Fibroblast of skin of back (primary cell): ENCODE measurements around the gene ATF3.
"Not testable (repeated sequence)": the region's sequence is repeated elsewhere in the genome, so short reads cannot be mapped to it uniquely, and the experiment has no call there.

Experiments
- DNase-seq: peaks from one replicate; pipeline ENCODE4 v3.0.0-alpha.2; 2013

ATF3 gene

DNA sequence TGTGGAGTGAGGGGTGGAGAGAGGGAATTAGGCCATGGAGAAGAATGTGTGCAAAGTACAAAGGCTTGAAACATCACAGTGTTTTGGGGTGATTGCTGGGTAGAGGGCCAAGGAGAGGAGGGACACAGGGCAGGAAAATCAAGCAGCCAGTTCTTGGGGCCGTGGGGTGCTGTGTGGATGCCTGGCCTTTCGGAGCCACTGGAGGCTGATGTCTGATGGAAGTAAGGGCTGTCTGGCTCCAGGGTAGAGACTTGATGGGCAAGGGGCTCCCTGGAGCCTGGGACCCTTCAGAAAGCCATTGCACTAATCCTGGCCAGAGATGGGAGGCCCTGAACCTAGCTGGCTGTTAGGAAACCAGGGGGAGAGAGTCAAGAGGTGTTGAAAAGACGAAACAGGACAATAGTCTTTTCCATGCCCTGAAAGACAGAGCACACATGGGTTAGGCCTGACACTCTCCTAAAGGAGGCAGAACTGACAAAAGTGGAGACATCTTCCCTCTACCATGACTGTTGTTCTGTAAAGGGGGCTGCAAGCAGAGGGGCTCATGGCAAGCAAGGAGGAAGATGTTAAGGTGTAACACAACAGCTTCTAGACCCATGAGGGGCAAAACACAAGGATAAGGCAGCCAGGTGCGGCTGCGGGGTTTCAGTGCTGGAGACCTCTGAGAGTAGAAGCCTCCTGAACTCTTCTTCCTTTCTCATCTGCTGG is 21.0 kb downstream of the ATF3 start:
- no peak for DNase-seq

DNA sequence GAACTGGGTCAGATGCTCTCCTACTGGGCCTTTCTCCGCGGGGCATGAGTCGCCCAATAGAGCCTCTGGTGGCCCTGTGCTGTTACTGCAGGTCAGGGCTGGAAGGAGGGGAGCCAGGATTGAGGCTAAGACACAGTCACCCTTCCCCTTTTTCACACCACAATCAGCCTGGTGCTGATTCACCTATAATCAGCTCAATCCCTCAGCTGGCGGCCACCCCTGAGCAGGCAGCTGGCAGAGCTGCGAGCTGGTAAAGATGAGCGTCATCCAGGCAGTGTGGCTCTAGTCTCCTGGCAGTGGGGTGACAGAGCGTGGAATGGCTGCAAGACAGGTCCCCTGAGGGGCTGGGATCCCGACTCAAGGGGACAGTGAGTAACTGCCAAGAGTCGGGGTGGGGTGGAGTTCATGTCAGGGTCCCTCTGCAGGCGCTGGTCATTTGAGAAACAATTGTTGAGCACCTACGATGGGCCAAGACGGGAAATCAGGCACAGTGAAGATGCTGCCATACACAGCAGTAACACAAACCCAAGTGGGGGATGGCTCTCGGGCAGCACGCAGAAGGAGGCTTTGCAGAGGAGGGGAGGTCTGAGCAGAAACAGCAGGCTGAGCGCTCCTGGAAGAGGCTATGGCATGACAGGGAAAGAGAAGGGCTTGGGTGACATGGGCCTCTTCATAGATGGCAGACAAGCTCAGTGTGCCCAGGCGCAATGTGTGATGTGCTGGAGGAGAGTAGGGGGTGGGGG is 21.8 kb downstream of the ATF3 start:
- DNase-seq = peak; percentile 56

DNA sequence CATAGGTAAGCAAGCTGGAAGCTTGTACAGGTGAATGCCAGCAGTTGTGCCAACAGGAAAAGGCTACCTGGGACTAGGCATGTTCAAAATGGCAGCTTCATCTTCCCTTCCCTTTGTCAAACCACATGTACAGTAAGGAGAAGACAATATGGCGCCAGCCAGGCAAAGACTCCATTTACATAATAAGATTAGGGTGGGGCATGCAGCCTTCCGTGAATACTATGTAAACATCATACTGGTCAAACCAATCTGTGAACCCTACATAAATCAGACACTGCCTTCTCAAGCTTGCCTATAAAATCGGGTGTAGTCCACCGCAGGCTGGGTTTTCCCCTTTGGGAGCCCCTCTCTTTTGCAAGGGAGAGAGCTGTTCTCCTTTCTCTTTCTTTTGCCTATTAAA is 24.6 kb downstream of the ATF3 start:
- no peak for DNase-seq

DNA sequence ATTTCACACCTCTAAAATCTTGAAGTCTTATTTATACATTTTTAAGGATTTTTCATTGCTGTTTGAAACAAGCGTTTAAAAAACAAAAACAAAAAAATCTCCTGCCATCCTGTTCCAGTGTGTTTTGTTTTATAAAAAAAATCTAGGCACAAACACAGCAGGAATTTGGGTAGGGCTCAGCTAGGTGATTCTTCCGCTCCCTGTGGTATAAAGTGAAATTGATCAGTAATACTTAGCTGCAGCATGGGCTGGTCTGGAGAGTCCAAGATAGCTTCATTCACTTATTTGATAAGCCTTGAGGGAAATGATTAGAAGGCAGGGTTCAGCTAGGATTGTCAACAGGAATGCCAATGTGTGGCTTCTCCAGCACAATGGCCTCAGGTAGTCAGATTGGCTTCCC is 25.7 kb downstream of the ATF3 start:
- no peak for DNase-seq

DNA sequence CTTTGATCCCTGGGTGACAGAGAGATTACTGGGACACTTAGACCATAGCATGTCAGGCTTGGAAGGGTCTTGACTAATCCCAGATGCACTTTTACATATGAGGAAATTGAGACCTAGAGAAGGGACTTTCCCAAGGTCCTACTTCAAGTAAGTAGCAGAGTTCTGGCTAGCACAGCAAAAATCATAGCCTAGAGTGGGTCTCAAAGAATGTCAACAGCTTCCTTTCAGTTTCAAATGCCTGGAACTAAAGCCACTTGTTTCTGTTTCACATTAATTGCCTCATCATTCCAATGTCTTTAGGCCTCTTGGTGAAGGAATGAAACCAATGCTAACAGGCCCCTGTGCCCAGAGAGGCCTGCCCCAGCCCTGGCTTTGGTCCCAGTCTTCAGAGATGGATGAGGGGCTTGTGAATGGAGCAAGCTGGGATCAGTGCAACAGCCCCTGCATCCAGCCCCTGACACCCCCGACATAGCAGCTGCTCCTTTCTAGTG is 26.6 kb downstream of the ATF3 start:
- DNase-seq = peak; percentile 70

DNA sequence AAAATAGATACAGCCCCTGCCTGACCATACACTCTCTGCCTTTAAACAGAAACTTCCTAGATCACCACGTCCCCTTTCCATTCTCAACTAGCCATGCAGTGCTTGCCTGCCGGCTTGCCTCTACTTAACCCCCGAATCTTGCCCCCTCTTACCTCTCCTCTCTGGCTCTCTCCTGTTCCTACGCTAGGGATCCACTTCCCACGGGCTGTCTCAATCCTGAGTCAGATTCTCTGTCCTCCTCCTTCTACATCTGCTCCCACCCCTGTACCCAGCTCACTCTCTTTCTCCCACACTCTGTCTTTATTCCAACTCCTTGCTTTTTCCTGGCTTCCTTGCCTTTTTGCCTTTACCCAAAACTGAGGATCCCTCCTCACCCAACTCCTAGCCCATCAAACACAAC is 29.3 kb downstream of the ATF3 start:
- DNase-seq = peak; percentile 12

DNA sequence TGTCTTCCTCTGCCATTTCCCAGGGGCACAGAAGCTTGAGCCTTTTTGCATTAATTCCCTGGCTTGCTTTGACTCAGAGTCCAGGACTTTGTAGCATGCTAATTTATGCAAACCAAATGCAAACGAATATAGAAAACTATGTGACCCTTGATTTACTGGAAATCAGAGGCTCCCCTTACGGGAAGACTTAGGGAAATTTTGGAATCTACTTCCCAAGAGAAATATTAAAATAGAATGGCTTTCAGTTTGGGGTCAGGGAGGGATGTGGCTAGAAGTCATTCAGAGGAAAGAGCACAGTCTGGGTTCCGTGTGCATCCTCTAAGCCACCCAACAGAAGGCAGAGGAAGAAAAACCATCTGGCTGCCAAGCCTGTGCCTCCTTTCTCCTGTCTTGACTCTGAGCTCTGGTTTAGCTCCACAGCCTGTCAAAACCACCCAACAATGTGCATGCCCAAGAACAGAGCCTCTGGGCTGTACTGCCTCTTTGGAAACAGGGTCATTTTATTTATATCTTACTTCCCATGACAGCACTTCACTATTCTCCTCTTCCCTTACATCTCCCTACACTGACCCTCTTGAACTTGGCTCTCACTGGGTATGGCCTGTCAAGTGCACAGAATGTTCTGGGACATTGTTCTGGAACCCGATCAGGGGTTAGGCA is 30.1 kb downstream of the ATF3 start:
- peak; percentile 83 for DNase-seq

DNA sequence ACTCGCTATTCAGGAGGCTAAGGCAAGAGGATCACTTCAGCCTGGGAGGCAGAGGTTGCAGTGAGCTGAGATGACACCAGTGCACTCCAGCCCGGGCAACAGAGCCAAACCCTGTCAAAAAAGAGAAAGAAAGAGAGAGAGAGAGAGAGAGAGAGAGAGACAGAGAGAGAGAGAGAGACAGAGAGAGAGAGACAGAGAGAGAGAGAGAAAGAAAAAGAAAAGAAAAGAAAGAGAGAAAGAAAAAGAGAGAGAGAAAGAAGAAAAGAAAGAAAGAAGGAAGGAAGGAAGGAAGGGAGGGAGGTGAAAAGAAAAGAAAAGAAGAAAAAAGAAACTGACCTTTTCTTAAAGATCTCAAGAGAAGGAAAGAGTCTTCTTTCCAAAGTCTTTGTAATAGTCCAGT is 31.0 kb downstream of the ATF3 start:
- not testable (repeated sequence) for DNase-seq

DNA sequence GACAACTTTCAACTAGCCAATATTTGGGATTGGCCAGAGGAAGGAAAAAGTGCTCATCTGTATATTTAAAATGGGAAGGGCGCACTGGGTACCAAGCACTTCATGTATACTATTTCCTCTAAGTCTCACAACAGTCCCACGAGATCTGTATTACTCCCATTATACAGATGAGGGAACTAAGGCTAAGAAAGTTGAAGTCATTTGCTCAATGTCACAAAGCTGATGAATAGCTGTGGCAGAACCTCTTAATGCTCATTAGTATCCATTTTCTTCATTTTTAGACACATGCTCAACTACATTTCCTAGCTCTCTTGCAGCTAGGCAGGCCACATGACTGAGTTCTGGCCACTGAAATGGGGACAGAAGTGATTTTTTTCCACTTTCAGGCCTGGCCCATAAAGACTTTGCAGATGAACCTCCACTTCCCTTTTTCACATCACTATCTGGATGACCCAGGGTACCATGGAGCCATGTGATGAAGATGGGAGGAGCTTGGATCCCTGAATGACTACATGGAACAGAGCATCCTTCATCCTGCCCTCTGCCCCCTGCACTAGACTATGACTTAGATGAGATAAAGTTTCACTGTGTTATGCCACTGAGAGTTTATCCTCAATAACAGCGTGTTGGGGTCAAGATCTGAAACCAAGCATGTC is 31.8 kb downstream of the ATF3 start:
- no peak for DNase-seq

DNA sequence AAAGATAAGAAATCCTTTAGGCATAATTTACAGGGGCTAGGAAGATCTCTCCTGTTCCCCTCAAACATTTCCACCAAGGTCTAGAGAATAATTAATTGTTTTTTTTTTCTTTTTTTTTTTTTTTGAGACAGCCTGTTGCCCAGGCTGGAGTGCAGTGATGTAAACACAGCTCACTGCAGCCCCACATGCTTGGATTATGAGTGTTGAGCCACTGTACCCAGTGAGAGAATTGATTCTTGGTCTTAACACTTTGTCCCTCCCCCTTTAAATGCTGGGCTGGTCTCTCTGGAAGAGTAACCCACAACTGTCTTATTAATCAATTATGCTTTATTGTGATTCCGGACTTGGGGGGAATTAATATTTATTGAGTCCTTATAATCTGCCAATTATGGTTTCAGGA is 33.4 kb downstream of the ATF3 start:
- DNase-seq = peak; percentile 38

DNA sequence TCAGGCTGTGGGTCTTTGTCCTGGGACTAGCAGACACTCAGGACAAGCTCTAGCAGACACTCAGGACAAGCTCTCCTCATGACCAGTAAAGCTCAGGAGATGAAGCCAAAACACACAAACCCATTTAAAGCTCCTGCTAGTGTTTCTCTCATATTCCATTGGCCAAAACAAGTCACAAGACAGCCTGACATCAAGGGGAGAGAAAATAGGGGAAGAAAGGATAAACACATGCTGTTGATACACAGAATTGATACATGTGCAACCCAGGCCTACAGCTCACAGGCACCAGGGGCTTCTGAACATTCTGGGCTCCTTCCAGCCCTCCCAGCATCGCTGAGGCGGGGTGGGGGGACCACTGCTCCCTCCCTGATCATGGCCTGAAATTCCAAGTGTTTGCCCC is 35.3 kb downstream of the ATF3 start:
- DNase-seq = no peak

DNA sequence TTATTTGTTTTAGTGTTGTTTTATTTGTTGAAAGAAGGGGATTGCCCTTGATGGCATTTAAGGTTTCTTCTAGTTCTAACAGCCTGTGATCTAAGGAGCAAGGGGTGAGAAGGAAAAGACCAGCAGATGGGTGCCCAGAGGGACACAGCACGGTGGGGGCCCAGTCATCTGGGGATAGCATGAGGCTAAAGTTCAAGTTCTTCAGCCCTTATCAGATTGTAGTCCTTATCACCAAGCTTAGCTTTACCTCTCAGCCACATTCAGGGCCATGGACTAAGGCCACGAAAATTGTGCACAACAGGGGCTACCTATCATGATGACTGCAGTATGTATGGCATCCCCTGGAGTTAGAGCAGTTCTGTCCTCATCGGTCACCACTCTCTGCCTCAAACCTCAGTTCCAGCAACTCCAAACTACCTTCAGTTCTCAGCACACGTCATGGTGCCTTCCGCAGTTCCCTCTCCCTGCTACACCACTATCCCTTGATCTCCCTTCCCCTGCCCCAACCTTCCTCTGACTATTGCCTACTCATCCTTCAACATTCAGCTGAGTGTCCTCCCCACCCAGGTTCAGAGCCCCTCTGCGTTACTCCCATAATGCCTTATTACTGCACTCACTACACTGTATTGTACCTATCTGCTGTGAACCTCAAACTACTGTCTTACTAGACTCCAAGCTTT is 36.4 kb downstream of the ATF3 start:
- DNase-seq = no peak

DNA sequence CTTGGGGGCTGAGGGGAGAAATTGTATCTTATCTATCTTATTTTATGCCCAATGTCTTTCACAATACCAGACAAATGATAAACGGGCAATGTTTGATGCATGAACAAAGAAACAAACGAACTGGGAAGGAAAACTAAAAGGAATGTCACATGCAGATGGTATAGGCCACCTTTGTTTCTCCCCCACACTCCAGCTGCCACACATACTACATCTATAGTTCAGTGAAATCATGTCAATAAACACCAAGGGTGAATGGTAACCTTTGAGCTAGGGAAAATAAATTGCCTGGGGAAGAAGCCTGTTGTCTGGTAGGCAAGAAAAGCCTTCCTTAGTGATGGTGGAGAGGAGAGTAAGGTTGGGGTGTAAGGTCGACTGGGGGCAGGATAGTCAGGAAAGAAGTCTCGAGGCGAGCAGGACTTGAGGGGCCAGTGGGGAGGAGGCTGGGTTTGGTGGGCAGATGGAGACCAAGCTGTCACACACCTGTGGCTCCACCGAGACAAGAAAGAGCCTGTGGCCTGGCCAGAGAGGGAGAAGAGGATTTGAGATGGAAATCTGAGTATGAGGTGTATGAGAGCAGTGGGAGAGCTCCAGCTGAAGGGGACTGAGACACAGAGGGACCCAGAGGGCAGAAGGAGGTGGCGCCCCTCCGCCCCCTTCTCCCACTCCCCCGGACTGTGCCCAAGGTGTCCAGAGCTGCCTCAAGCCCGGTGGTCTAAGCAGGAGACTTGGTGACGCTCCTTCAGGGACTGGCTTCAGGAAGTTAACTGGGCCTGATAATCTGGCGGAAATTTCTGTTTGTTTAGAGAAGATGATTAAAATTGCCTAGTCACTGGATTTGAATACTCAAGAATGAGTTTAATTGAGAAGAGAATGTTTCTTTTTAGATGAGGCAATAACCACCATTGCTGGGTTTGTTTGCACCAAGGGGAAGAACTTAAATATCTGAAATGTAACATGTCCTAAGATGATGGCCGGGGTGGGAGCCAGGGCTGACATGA is 37.3 kb downstream of the ATF3 start:
- no peak for DNase-seq

DNA sequence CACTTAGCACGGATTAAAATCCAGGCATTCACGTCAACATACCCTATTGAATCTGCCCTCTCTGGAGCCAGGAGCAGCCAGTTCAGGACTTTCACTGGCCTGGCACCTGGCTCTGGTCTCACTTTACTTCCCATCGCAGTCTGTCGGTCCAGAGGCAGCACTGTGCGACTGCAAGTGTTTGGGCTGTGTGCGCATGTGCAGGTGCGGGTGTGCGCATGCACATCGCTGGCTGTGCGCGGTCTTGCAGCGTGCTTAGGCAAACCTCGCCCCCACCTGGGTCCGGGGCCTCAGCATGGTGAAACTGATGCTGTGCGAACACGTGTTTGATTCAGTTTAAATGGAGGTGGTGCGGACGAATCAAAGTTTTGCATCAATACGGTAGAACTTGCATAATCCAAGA is 38.0 kb downstream of the ATF3 start:
- no peak for DNase-seq

DNA sequence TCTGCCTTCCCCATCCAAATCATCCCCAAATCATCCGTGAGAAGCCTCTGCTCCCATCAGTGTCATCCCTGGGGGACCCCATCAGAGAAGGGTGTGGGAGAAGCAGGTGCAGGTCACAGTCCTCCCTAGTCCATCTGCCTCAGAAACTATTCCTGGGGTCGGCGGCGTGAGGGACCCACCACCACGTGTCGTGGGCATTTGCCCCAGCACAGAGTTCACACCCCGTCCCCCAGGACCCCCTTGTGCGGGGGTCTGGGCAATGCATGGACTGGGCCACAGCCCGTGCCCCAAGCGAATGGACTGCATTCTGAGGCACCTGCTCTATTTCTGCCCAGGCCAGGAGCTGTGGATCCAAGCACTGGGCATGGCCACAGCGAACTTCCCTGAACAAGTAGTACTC is 38.4 kb downstream of the ATF3 start:
- no peak for DNase-seq

DNA sequence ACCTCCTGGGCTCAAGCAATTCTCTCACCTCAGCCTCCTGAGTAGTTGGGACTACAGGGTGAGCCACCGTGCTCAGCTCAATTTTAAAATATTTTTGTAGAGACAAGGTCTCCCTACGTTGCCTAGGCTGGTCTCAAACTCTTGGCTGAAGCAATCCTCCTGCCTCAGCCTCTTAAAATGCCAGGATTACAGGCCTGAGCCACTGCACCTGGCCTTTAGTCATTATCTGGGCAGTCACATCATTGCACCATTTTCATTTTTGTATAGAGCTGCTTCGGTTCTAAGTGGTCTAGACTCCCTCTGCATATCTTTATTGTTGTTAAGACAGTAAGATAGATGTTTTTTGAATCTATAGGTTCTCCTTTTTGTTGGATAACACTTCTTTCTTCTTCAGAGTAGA is 39.9 kb downstream of the ATF3 start:
- DNase-seq = no peak

DNA sequence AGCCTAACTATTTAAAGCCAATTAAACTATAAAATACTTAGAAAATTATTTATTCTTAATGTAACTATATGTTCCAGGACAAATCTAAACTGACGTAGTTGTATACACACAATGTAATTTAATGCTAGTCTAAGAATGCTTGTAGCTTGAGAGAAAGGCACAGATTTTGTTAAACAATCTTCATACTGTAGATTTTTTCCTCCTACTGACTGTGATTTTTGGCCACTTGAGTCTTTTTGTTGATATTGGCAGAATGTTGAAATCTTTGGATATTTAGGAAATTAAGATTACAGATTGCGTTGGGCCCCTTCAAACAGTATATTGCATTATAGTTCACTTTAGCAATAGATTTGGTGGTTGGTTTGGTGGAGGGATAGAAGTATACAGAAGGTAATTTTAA is 40.5 kb downstream of the ATF3 start:
- peak; percentile 51 for DNase-seq

DNA sequence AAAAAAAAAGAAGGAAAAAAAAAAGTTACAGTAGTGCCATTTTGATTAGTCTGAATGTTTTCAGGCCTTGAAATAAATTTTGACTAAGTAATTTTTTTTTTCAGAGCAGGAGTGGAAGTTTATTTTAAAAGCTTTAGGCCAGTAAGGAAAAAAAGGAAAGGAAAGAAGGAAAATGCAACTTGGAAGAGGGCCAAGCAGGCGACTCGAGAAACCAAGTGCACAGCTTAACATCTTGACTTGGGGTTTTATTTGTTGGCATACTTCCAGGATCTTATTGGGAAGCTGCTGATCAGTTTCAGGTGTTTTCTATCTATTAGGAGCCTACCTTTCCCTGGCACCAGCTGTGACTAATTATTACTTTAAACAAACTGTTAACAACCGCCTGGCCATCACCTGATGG is 41.7 kb downstream of the ATF3 start:
- DNase-seq = no peak

DNA sequence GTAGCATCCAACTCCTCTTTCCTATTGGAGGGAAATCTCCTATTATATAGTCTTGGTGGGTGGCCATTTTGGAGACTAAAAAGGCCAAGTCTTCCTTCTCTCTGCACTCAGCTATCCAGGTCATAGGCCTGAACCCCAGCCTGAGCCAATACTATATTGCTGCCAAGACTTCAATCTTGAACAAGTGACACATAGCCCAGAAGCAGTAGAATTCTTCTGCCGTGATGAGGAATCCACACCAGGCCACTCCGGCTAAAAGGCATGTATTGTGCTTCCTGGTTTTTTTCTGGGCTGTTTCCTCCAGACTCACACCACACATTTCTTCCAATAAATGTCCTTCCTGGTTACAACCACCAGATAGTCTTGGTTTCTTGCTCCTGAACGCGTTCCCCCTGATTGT is 43.0 kb downstream of the ATF3 start:
- DNase-seq = peak; percentile 56

DNA sequence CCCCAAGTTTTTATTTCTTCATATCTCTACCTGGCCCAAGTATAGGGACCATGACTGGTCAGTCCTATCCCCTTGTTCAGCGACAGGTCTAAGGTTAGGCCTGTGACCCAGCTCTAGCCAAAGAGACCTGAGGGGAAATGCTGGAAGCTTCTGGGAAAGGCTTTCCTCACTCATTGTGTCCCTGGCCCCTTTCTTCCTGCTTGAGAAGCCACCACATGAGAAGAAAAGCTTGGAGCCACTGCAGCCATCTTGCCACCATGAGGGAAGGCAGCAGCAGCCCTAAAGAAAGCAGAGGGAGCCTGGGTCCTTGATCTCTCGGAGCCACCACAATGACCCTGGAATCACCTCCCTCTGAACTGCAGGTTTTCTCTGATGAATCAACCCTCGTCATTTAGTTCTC is 43.4 kb downstream of the ATF3 start:
- no peak for DNase-seq

DNA sequence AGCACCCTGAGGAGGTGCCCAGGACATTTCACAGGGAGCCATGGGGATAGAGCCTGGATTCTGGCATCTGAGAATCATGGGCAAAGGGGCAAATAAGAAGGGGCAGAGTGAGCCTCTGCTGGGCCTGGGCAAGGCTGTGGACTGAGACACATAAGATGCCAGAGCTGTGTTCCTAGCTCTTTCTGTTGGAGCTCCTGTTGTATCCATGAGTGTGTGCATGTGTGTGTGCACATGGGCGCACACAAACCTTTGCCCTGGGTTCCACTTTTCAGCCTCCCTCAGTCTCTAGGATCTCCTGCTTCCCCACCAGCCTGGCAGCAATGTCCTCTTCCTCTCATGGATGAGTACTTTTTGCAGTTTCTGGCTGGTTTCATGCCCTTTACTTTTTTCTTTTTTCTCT is 44.0 kb downstream of the ATF3 start:
- DNase-seq = no peak
